ENCODE results near the gene SFI1.
"Not testable (repeated sequence)": the region's sequence is repeated elsewhere in the genome, so short reads cannot be mapped to it uniquely, and the experiment has no call there.

Gene SFI1

GRCh38 chr22:31532060-31532459 lies 35.7 kb downstream of the SFI1 start:
- no peak for TF ChIP-seq CTCF (IDR thresholded peaks at IDR 0.05; ENCODE audit: low read depth, low read length, missing control alignments)
- H3K4me3 ChIP-seq (ENCODE audit: low read depth, low read length) = no peak overlapping the region
- DNase-seq (ENCODE audit: low read depth) = no peak

GRCh38 chr22:31533374-31533773 lies 37.0 kb downstream of the SFI1 start:
- no peak for TF ChIP-seq CTCF (IDR thresholded peaks at IDR 0.05; ENCODE audit: low read depth, low read length, missing control alignments)
- no peak for DNase-seq (ENCODE audit: low read depth)
- no peak overlapping the region for H3K4me3 ChIP-seq (ENCODE audit: low read depth, low read length)

GRCh38 chr22:31537019-31537535 lies 40.7 kb downstream of the SFI1 start:
- TF ChIP-seq CTCF (IDR thresholded peaks at IDR 0.05; ENCODE audit: low read depth, low read length, missing control alignments) = no peak
- H3K4me3 ChIP-seq (ENCODE audit: low read depth, low read length) = no peak overlapping the region
- peak; percentile 75 for DNase-seq (ENCODE audit: low read depth)

DNA sequence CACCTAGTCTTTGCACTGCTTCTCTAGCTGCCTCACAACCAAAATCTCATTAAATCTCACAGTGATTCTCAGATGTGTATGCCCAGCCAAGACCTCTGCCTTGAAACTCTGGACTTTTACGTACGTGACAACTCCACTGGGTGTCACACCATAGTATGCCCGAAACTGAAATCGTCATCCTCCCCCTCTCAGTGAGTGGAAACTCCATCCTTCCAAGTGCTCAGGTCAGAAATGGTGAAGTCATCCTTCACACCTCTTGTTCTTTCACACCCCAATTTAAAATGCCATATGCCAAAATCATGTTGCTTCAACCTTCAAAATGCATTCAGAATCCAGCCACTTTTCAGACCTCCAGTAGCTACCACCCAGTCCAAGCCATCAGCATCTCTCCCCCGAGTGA lies 42.5 kb downstream of the SFI1 start:
- no peak for TF ChIP-seq CTCF (IDR thresholded peaks at IDR 0.05; ENCODE audit: low read depth, low read length, missing control alignments)
- no peak overlapping the region for H3K4me3 ChIP-seq (ENCODE audit: low read depth, low read length)
- no peak for DNase-seq (ENCODE audit: low read depth)

- not testable (repeated sequence) for H3K4me3 ChIP-seq (ENCODE audit: low read depth, low read length); DNase-seq (ENCODE audit: low read depth)
Observed at GRCh38 chr22:31540166-31540565, 43.8 kb downstream of the SFI1 start.

- H3K4me3 ChIP-seq (ENCODE audit: low read depth, low read length) = no peak overlapping the region
- no peak for DNase-seq (ENCODE audit: low read depth)
- no peak for TF ChIP-seq CTCF (IDR thresholded peaks at IDR 0.05; ENCODE audit: low read depth, low read length, missing control alignments)
Observed at GRCh38 chr22:31540966-31541365, 44.6 kb downstream of the SFI1 start.

GRCh38 chr22:31544481-31545480 lies 48.4 kb downstream of the SFI1 start:
- no peak overlapping the region for H3K4me3 ChIP-seq (ENCODE audit: low read depth, low read length)
- DNase-seq (ENCODE audit: low read depth) = no peak
- no peak for TF ChIP-seq CTCF (IDR thresholded peaks at IDR 0.05; ENCODE audit: low read depth, low read length, missing control alignments)
